Hematopoietic multipotent progenitor cell treated with erythropoietin and hydrocortisone succinate and interleukin-3 and kit ligand, for 17 days (in vitro differentiated cells): ENCODE results near the gene AMACR.

Experiments
- DNase-seq: peaks from one replicate; pipeline ENCODE4 v3.0.0-alpha.2; 2015; ENCODE audit warnings: low spot score

The AMACR gene

DNA sequence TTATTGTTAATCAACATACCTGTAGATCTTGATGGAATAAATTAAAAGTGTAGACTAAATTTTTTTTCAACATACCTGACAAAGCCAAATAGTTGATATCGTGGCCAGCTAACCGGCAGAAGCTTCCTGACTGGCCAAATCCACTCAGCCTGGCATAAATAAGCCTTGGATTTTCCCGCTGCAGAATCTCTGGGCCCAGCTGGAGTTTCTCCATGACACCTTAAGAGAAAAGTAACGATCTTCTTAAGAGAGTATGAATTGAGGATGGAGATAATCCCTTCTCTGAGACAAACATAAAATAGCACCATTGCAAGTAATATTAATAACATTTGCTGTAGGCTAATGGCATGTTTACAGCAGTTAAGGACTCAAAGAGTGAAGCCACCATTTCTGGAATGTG is 2.2 kb downstream of the AMACR start:
- no peak for DNase-seq

DNA sequence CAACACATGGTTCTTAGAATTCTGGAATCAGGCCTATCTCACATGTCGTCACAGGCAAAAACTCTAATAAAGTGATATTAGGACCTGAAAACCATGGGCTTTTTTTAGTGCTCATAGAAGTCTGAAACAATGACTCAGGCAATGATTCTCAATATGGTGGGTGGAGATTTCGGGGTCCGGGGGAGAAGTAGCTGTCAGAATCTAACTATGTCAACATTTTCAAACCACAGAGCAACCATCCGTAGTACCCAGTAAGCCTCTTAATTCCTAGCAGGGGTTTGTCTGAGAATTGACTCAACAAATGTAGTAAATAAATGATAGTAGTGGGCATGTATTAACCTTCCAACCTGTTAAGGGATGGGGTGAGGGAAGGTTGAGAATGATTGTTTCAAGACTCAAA is 2.6 kb downstream of the AMACR start:
- DNase-seq = no peak

DNA sequence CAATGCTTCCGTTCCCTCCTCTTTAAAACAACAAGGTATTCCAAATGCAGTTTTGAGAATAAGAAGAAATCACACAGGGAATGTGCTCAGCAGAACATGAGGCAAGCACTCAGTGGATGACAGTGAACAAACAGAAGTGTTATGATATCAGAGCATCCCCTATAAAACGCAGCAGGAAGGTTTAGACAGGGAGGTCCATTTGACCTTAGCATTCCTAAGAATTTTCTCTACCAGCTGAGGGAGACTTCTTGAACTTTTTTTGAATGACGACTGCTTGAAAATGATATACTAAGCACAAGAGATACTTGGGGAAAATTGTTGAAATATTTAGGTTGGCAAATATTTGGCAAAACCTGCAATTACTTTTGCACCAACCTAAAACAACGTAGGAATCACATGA is 3.9 kb downstream of the AMACR start:
- DNase-seq = no peak

DNA sequence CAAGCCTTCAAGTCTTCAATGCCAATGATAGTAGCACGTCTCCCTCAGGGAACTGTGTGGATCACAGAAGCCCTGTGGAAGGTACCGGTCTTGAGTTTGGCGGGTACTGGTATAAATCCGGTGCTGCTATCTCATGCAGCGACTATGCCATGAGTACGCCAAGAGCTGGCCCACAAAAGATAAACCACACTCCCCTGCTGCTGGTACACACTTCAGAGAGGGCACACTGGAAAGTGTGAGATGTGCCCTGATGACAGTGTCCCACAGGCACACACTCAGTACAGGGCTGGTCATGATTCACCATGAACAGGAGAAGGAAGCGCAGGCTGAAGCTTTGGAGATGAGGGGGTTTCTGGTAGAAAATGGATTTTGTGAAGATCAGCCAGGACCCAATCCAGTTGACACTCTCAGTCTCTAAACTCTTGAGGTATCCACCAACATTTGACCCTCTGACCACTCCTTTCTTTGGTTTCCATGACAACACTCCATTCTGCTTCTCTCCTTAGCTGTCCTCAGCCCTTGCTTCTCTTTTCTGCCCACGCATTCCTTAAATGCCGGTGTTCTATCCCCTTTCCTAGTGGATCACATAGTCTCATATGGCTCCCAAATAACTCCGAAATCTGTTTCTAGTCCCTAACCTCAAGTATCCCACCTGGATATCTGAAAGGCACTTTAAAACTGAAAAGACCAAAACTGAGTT is 5.1 kb downstream of the AMACR start:
- DNase-seq = no peak

DNA sequence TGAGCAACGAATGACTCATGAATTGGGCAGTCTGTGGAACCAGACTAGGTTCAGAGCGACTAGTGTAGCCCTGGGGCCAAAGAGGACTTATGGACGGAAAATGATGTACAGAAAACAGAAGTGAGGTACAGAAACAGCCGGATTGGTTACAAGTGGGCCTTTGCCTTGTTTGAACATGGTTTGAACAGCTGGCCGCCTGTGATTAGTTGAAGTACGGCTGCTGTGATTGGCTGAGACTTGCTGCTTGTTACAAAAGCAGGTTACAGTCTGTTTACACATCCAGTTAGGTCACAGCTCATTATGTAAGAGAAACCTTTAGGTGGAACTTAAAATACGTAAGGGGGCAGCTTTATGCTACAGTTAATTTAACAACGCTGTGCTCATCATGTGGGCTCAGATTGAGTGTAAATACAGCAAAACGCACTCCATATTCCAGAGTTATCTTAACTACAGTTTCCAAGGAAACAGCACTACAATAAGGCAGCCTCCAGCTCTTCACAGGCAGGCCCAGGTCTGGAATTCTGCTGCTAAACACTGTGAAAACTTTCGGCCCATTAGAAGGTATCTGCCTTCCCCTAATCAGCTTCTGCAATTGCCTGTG is 6.5 kb downstream of the AMACR start:
- no peak for DNase-seq

DNA sequence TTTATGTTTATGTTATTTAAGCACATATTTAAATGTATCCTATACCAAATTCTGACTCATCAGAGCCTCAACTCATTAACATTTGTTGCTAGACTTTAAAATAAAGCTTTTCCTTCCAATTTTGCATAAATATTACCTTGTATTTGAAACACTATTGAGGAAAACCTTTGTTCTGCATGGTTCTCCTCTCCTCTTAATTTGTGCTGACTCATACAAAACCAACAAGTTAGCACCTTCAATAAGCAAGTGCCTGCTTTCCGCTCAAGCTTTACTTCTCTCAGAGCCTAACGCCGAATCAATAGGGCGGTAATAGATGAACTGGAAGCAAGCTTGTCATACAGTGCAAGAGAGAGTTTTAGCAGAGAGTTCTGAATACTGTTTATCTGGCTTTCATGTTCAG is 7.9 kb downstream of the AMACR start:
- DNase-seq = no peak

DNA sequence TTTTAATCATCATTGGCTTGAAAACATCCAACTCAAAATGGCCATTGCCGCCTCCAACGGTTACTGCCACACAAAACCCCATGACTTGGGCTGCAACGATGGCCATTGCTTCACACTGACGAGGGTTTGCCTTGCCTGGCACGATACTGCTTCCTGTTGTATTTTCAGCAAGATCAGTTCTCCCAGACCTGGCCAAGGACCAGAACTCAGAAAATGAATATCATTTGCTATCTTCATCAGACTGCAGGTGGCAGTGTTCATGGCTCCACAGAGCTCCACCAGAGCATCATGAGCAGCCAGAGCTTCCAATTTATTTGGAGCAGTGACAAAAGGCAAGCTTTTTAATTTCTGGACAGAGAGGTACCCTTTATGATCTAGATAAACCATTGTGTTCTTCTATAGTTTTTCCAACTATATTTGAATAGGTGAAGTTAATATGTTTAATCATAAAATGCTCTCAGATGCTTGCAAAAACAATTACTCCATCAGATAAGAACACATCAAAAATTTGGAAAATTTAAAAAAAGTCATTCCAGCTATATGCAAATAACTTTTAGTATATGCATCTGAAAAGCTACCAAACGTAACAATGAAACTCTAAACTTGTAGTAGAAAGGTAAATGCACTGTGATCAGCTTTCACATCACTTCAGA is 10.4 kb downstream of the AMACR start:
- DNase-seq = no peak

DNA sequence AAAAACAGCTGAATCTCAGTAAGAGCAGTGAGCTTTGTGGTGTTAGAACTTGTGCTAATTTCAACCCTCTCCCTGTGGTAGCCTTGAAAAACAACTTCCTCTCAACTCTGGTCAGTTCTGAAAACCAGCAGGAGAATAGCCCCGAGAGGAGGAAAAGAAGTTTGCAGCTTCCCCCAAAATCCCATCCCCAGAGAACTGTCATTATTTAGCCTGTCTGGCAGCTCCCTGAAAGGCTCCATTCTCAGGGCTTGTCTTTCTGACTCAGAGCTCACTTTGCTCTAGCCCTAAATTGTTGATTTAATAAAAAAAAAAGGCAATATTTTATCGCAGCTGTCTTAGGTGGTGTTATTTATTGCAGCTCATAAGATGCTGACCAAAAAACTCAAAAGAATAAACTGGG is 12.0 kb downstream of the AMACR start:
- DNase-seq = no peak

DNA sequence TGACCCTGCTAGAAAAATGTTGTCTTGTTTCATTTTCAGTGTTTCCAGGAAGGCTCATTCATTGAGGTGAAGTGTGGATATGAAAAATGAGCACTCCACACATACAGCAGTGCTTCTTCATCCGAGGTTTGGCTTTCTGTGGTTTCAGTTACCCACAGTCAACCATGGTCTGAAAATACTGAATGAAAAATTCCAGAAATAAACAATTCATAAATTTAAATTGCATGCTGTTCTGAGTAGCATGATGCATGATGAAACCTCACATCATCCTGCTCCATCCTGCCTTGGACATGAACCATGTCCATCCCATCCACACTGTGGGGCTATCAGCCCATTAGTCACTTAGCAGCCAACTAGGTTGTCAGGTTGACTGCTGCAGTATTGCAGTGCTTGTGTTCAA is 13.0 kb downstream of the AMACR start:
- no peak for DNase-seq

DNA sequence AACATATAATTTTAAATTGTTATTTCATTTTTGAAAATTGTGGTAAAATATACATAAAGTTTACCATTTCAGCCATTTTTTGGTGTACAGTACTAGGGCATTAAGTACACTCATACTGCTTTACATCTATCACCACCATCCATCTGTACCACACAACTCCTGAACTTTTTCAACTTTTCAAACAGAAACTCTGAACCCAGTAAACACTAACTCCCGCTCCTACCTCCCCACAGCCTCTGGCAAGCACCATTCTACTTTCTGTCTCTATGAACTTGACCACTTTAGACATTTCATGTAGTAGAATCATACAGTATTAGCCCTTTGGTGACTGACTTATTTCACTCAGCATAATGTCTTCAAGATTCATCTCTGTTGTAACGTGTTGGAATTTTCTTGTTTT is 15.0 kb downstream of the AMACR start:
- no peak for DNase-seq

DNA sequence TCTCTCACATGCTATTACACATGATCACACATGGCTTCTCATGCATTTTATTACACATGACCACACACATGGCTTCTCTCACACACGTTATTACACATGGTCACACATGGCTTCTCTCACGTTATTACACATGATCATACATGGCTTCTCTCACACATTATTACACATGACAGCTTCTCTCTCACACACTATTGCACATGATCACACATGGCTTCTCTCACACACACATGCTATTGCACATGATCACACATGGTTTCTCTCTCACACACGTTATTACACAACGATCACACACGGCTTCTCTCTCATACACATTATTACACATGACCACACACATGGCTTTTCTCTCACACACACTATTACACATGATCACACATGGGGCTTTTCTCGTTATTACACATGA is 22.4 kb downstream of the AMACR start:
- no peak for DNase-seq

DNA sequence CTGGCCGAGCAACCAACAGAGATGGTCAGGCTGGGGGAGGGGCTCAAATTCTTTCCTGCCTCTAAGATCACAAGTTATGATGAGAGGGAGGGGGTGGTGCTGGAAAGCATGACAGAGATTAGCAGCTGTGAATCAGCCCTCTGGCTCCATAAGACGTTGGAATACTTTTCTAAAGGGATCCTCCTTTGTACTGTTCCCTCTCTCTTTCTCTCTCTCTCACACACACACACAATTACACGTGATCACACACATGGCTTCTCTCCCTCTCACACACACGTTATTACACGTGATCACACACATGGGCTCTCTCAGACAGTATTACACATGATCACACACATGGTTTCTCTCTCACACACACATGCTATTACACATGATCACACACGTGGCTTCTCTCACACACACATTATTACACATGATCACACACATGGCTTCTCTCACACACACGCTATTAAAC is 23.2 kb downstream of the AMACR start, which contains the start of gene SLC45A2:
TSS of gene SLC45A2 (minus strand) at position 23 of the 454 bp plus-strand sequence. CDS start 110 bp downstream, outside the sequence.
- no peak for DNase-seq

DNA sequence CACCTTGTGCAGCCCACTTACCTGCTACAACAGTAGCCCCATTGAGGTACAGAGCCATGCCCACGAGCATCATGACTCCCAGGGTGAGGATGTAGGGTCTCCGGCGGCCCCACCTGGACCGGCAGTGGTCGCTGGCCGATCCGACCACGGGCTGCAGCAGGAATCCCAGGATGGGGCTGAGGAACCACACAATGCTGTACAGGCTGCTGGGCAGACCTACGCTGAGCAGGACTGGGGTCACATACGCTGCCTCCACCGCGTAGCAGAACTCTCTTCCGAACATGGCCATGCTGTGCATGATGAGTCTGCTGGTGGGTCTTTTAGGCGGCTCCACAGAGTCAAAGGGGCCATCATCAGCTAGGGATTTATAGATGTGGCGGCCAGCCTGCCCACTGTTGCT is 23.7 kb downstream of the AMACR start:
- no peak for DNase-seq

DNA sequence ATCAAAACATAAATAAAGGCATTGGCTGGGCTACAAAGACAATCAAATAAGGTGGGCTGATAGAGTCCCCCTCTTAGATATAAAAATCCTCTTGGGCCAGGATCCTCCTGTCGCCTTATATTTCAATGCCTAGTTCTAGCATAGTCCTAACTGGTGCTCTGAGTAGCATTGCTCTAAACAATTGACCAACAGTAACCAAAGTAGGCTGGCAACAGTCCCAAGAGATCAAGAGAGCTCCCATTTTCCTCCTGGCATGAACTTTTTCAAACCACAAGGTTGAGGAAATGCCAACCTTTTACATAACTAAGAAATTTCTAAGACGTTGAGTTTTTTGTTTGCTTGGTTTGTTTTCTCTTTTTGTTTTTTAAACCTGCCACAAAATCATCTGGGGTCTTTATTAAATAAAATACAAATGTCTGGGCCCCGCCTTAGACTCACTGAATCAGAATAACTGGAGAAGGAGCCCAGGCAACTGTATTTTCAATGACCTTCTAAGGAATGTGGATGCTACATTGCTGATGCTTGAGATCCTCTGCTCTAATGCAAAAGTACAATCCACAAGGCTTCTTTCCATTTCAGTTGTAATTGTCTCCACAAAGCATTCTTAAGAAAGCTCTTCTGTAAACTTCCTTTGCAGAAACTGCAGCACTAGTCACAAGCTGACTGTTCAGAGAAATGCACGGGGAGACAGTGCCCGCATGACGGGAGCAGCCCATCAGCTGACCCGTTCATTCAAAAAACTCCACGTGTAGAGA is 26.3 kb downstream of the AMACR start:
- no peak for DNase-seq

DNA sequence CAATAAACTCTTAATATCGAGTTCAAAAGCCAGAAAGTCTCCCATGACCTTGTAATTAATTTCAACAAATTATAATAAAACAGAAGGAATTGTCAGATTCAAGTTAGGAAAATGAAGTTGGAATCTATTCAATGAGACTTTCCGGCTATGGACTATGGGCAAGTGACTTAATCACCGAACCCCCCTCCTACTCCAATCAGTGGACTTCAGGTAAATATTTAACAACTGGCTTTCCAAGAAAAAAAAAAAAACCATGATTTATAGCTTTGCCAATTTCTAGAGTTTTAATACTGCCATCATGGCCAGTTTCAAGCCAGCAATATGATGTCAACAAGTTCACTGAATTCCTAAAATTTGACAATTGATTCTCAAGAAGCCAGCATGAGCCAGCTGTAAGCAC is 27.8 kb downstream of the AMACR start:
- DNase-seq = no peak

DNA sequence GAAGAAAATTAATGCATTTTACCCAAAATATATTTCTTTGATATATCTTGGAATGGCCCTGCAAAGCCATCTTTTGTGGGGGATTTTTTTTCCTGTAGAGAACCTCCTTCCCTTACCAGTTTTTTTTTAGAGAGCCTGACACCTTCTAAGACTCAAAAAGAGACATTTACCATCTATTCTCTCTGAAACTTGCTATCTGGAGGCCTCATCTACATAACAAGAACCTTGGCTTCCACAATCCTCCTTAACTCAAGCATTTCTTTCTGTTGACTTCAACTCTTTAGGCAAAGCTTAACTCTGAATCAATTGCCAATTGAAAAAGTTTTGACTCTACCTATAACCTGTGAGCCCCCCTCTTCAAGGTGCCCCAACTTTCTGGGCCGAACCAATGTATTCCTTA is 29.5 kb downstream of the AMACR start:
- no peak for DNase-seq

DNA sequence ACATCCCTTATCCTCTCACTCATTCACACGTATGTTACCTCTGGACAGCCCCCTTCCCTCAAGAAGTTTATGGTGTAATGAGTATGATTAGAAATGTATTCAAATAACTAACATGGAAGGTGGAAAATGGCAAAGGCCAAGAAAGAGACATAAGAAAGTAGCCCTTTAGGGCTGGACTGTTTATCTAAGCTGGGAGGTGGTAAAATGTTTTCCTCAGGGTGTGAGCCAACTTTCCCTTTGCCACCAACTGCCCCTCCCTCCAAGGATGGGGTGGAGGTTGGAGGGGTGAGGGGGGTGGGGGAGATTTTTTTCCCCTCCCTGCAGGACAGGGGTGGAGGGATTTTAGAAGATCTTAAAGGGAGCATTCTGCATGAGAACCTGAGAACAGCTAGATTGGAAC is 31.5 kb downstream of the AMACR start:
- DNase-seq = no peak

DNA sequence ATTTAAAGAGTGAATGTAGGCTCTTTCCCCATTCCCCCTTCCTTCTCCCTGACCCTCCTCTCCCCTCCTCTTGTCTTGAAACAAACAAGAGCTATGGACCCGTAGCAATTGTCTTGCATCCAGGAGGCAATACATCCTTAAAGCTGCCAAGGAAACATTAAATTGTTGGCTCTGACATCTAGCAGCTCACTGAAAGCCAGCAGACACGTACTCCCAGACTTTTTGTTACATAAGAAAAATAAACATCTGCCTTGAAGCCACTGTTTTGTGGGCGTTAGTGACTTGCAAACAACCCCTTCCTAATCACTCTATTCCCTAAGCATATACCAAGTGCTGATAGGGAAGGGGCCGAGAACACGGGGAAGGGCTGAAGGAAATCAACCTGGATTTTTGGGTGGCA is 32.0 kb downstream of the AMACR start:
- DNase-seq = no peak

DNA sequence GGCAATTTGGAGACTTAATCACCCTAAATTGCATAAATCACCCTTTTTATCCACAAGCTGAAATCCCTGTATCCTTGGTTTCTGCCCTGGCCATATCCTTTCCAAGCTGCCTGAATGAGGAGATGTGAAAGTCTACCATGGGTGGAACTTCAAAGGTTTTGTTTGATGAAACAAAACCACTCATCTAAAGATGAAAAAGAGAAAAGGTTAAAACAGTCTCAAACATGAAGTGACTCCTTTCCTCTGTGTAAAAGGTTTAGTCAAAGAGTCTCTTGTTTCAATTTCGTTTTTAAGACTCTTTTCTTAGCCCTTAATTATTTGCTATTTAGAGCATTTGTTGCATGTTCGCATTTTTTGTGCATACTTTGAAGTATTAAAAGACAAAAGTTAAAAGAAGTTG is 34.6 kb downstream of the AMACR start:
- no peak for DNase-seq

DNA sequence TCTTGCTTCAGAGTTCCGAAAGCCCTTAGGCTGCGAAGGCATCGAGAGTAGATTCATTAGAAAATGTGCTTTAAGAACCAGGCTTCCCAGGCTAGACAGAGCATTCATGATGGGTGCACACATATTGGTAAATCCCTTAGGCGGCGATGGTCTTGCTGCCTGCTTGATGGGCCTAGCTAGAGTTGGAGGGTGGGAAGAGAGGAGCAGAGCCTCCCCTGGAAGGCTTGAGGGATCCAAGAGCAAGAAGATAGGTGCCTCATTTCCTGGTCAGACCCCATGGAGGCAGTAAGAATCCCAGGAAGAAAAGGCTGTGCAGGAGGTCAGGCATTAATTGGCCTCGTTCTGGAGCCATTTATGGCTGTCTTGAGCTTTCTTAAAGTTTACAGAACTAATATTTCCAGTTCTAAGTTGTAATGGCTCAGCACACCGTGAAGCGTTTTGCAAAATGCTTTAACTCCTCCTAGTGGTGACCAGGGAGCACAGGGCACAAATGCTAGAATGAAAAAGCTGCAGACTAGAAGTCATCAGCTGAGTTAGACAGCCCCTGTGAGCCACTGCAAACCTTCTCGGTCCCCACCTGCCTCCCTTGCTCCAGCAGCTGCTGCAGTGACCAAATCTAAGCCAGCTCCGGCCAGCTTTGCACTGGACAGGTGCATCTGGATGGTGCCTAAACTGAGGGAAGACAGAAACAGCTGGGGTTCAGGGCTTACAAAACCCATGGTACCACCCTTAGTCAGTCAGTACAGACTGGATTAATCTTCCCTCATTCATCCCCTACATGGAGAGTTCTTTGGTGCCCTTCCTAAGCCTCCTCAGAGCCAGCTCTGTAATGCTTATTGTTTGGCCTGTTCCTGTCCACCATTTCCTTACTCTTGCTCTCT is 38.0 kb downstream of the AMACR start:
- DNase-seq = no peak

DNA sequence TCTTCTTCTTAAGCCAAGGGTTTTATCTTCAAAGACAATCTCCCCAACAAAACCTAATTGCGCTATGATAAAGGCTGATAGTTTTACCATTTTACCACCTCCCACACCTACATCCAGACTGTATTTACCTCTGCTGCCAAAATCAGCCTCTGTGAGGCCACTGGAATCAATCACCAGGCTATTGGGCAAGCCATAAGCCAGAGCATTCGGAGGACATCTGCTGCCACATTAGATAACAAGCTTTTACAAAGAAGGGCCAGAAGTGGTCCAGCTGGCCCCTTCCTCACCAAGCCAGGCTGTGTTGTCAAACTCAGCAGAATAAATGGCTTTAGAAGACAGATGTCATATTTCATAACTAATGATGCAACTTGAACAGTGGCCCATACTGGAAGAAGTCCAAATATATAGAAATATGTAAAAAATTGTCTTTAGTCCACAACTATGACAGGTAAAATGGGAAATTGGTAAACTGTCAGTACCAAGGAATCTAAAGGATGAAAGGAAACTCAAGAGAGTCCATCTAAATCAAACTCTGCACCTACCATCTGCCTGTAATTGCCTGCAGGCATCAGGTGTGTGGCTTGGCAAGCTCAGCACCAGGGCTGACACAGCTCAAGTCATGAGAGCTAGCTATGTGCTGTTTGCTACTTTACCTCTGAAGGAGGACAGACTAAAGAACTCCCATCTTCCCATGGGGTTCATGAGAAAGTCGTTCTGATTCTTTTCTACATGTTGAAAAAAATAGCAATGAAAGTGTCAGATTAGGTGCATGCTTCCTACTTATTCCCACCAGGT is 39.4 kb downstream of the AMACR start:
- no peak for DNase-seq
